ENCODE results near the gene RAX2. TPM values are rescaled to one million over a fixed set of nuclear protein-coding genes. Genes with fewer than 3 reads are reported as not detected.

Gene RAX2
- total and polyA plus RNA-seq, 9 of the 15 experiments (the other 6 are each of a cell fraction or from before 2014, with no cell fraction given): not detected

- no peak for TF ChIP-seq NCOA2 (IDR thresholded peaks at IDR 0.05; ENCODE audit: partially characterized antibody in 2 of 2)
- no peak for TF ChIP-seq XRCC3 (IDR thresholded peaks at IDR 0.05)
- TF ChIP-seq ZNF174 (CRISPR knock-in tag; IDR thresholded peaks at IDR 0.05): no peak
- no peak for TF ChIP-seq HEY1 (CRISPR knock-in tag; IDR thresholded peaks at IDR 0.05; ENCODE audit: borderline replicate concordance)
- TF ChIP-seq ZNF639 (CRISPR knock-in tag; conservative IDR thresholded peaks at IDR 0.05 in 1 of 2, IDR thresholded peaks at IDR 0.05 in 1 of 2): no peak; a peak in 1 of 4 replicates
- TF ChIP-seq SIN3A (IDR thresholded peaks at IDR 0.05; ENCODE audit: borderline replicate concordance in 2 of 2, control insufficient read depth in 1 of 2, low read depth in 2 of 2, low read length in 2 of 2): peak in 1 of 2 experiments; percentile 86; a peak in 2 of 4 replicates
- no peak for TF ChIP-seq SETDB1 (IDR thresholded peaks at IDR 0.05; ENCODE audit: low read length)
- TF ChIP-seq ZNF668 (CRISPR knock-in tag; IDR thresholded peaks at IDR 0.05): no peak
- no peak for TF ChIP-seq ZNF507 (tag; conservative IDR thresholded peaks at IDR 0.05)
- no peak for TF ChIP-seq HMBOX1 (IDR thresholded peaks at IDR 0.05)
- TF ChIP-seq BRD4 (IDR thresholded peaks at IDR 0.05): no peak
- TF ChIP-seq HNRNPLL (IDR thresholded peaks at IDR 0.05; ENCODE audit: low read depth, low read length, poor library complexity, severe bottlenecking): peak; percentile 100
- 0 out of 2 replicates have a peak, but pooled peaks have one; percentile 18 for TF ChIP-seq THAP12 (CRISPR knock-in tag; IDR thresholded peaks at IDR 0.05)
- TF ChIP-seq DPF2 (IDR thresholded peaks at IDR 0.05): no peak
- no peak for TF ChIP-seq ZBTB34 (CRISPR knock-in tag; IDR thresholded peaks at IDR 0.05)
- peak; percentile 26 for TF ChIP-seq BRD9 (IDR thresholded peaks at IDR 0.05; ENCODE audit: low read depth, partially characterized antibody)
- TF ChIP-seq HOMEZ (CRISPR knock-in tag; IDR thresholded peaks at IDR 0.05): no peak
Measured at GRCh38 chr19:3761382-3762129, 10.5 kb downstream of the RAX2 start, which contains the start of gene APBA3 (continued).

All from K562 (cell line).